ENCODE data around the gene SHB.

DNA sequence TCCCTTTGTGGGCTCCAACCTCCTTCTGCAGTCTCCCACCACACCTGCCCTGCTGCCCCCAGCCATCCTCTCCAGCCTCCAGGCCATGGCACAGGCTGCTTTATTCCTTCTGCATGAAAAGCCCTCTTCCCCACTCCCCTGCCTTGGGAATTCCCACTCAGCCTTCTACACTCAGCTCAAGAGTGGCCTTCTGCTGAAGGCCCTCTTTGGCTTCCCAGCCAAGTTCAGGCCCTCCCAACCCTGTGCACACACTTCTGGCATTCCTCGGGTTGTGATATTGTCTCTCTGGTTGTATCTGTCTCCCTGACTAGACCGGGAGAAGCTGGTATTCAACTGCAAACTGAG lies 5.7 kb downstream of the SHB start:
- TF ChIP-seq, protein P1, sequence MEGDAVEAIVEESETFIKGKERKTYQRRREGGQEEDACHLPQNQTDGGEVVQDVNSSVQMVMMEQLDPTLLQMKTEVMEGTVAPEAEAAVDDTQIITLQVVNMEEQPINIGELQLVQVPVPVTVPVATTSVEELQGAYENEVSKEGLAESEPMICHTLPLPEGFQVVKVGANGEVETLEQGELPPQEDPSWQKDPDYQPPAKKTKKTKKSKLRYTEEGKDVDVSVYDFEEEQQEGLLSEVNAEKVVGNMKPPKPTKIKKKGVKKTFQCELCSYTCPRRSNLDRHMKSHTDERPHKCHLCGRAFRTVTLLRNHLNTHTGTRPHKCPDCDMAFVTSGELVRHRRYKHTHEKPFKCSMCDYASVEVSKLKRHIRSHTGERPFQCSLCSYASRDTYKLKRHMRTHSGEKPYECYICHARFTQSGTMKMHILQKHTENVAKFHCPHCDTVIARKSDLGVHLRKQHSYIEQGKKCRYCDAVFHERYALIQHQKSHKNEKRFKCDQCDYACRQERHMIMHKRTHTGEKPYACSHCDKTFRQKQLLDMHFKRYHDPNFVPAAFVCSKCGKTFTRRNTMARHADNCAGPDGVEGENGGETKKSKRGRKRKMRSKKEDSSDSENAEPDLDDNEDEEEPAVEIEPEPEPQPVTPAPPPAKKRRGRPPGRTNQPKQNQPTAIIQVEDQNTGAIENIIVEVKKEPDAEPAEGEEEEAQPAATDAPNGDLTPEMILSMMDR (IDR thresholded peaks at IDR 0.05) = no peak
- TF ChIP-seq ZFX (IDR thresholded peaks at IDR 0.05; ENCODE audit: borderline replicate concordance) = no peak

Measured in 22Rv1 (cell line).